DOHH2 (cell line): ENCODE measurements around the gene KANK4.

Source experiments
- EZH2phosphoT487 ChIP-seq: fragments of 200-600 bp; sonication (generic); IDR thresholded peaks from 2 replicates; pipeline ENCODE4 v1.6.1; 2017; ENCODE audit warnings: borderline replicate concordance, mild to moderate bottlenecking, antibody characterized with exemption, low read length, moderate library complexity, mixed read lengths
- TF ChIP-seq, protein P1 (sequence below): fragments of 200-600 bp; sonication (generic); IDR thresholded peaks from one replicate; pipeline ENCODE4 v1.5.1; 2014; ENCODE audit warnings: antibody characterized with exemption, mild to moderate bottlenecking, low read depth, low read length; ENCODE audit not compliant: poor library complexity, severe bottlenecking

DNA sequence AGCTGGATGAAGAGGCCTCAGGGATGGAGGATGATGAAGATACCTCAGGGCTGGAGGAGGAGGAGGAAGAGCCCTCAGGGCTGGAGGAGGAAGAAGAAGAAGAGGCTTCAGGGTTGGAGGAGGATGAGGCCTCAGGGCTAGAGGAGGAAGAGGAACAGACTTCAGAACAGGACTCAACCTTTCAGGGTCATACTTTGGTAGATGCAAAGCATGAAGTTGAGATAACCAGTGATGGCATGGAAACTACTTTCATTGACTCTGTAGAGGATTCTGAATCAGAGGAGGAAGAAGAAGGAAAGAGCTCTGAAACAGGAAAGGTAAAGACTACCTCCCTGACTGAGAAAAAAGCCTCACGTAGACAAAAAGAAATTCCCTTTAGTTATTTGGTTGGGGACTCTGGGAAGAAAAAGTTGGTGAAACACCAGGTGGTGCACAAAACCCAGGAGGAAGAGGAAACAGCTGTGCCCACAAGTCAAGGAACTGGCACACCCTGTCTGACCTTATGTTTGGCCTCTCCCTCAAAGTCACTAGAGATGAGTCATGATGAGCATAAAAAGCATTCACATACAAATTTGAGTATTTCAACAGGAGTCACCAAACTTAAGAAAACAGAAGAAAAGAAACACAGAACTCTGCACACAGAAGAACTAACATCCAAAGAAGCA, 109.2 kb downstream of the KANK4 start:
- TF ChIP-seq, protein P1, sequence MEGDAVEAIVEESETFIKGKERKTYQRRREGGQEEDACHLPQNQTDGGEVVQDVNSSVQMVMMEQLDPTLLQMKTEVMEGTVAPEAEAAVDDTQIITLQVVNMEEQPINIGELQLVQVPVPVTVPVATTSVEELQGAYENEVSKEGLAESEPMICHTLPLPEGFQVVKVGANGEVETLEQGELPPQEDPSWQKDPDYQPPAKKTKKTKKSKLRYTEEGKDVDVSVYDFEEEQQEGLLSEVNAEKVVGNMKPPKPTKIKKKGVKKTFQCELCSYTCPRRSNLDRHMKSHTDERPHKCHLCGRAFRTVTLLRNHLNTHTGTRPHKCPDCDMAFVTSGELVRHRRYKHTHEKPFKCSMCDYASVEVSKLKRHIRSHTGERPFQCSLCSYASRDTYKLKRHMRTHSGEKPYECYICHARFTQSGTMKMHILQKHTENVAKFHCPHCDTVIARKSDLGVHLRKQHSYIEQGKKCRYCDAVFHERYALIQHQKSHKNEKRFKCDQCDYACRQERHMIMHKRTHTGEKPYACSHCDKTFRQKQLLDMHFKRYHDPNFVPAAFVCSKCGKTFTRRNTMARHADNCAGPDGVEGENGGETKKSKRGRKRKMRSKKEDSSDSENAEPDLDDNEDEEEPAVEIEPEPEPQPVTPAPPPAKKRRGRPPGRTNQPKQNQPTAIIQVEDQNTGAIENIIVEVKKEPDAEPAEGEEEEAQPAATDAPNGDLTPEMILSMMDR, result no peak
- TF ChIP-seq EZH2phosphoT487, result no peak
